Measurements from ENCODE around the gene KIF26B. TPM values are rescaled to one million over a fixed set of nuclear protein-coding genes. Genes with fewer than 3 reads are reported as not detected.
A peak's percentile ranks its signal among the peaks of the same experiment; 100 is the strongest.

The KIF26B gene
- total and polyA plus RNA-seq, 2 experiments from 2014 or later = 0.03 to 0.76 TPM

GRCh38 chr1:245325922-245326795, 171.4 kb downstream of the KIF26B start:
- DNase-seq (ENCODE audit: low spot score) (no peak), ATAC-seq (no peak)
- Mint-ChIP-seq H3K27ac (no peak overlapping the region), H3K27me3 (ENCODE audit: insufficient read depth, low read depth, poor library complexity) (peaks cover 1% of the 10 kb centered on the region), H3K4me3 (no peak overlapping the region), H3K9me3 (no peaks in the 10 kb centered on the region), H3K36me3 (ENCODE audit: low read depth) (no peaks in the 10 kb centered on the region), H3K4me1 (no peaks in the 10 kb centered on the region; the same call in 2 of the 3 replicates)
- Histone ChIP-seq H3K27ac (ENCODE audit: low read depth) (no peak overlapping the region), H3K4me1 (ENCODE audit: insufficient read depth) (no peaks in the 10 kb centered on the region), H4K20me1 (replicated peaks; ENCODE audit: insufficient read depth) (no peaks in the 10 kb centered on the region), H3K36me3 (ENCODE audit: insufficient read depth) (no peaks in the 10 kb centered on the region), H3K4me2 (no peak overlapping the region), H3K4me3 (no peak overlapping the region), H2AFZ (peak overlapping the region; percentile 56; the same call in 1 of the 2 replicates), H3F3A (replicated peaks; ENCODE audit: low read depth) (no peaks in the 10 kb centered on the region), H3K27me3 (ENCODE audit: insufficient read depth) (peaks cover under 1% of the 10 kb centered on the region; the same call in 1 of the 2 replicates), H3K9me2 (ENCODE audit: insufficient read depth) (no peaks in the 10 kb centered on the region), H3K79me2 (replicated peaks; ENCODE audit: insufficient read depth) (no peaks in the 10 kb centered on the region)
- no peak for TF ChIP-seq STAT1 (IDR thresholded peaks at IDR 0.05; ENCODE audit: unreplicated experiment)
- no peak for TF ChIP-seq ZNF114 (CRISPR knock-in tag; IDR thresholded peaks at IDR 0.05)
- TF ChIP-seq EZH2phosphoT487 (IDR thresholded peaks at IDR 0.05; ENCODE audit: unreplicated experiment) = no peak
- no peak for TF ChIP-seq ETS1 (IDR thresholded peaks at IDR 0.05)
- TF ChIP-seq NANOG (IDR thresholded peaks at IDR 0.05; ENCODE audit: borderline replicate concordance) = no peak
- no peak for TF ChIP-seq POLR2AphosphoS5 (IDR thresholded peaks at IDR 0.05; ENCODE audit: low read depth)
- no peak for TF ChIP-seq REST (IDR thresholded peaks at IDR 0.05; ENCODE audit: unreplicated experiment)
- no peak for TF ChIP-seq ZNF462 (CRISPR knock-in tag; IDR thresholded peaks at IDR 0.05)
- no peak for TF ChIP-seq CTCF (conservative IDR thresholded peaks at IDR 0.05; ENCODE audit: low read depth in 2 of 2)
- no peak for TF ChIP-seq EZH2 (IDR thresholded peaks at IDR 0.05; ENCODE audit: low read depth, unreplicated experiment)
- no peak for TF ChIP-seq ZNF331 (CRISPR knock-in tag; IDR thresholded peaks at IDR 0.05; ENCODE audit: low read depth)
- no peak for TF ChIP-seq JUNB (IDR thresholded peaks at IDR 0.05; ENCODE audit: unreplicated experiment)
- TF ChIP-seq CREB1 (CRISPR knock-in tag; IDR thresholded peaks at IDR 0.05; ENCODE audit: low read depth) = no peak
